Suppressor macrophage treated with lipopolysaccharide for 4 hours (primary cell): ENCODE measurements around the gene CFAP119.

ENCODE experiments used
- DNase-seq: peaks from one replicate; pipeline ENCODE4 v3.0.0-alpha.2; 2020

The CFAP119 gene

DNA sequence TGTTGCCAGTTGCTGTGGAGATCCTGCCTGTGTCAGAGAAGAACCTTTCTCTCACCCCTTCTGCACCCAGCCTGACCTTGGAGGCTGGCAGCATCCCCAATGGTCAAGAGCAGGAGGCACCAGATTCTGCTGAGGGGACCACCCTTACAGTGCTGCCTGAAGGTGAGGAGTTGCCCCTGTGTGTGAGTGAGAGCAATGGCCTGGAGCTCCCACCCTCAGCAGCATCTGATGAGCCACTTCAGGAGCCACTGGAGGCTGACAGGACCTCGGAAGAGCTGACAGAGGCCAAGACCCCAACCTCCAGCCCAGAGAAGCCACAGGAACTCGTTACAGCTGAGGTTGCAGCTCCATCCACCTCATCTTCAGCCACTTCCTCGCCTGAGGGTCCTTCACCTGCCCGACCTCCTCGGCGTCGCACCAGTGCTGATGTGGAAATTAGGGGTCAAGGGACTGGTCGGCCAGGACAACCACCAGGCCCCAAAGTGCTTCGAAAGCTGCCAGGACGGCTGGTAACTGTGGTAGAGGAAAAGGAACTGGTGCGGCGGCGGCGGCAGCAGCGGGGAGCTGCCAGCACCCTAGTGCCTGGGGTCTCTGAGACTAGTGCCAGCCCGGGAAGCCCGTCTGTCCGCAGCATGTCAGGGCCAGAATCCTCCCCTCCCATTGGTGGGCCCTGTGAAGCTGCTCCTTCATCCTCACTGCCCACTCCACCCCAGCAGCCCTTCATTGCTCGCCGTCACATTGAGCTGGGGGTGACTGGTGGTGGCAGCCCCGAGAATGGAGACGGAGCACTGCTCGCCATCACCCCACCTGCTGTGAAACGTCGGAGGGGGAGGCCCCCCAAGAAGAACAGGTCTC, 23.8 kb downstream of the CFAP119 start:
- no peak for DNase-seq

DNA sequence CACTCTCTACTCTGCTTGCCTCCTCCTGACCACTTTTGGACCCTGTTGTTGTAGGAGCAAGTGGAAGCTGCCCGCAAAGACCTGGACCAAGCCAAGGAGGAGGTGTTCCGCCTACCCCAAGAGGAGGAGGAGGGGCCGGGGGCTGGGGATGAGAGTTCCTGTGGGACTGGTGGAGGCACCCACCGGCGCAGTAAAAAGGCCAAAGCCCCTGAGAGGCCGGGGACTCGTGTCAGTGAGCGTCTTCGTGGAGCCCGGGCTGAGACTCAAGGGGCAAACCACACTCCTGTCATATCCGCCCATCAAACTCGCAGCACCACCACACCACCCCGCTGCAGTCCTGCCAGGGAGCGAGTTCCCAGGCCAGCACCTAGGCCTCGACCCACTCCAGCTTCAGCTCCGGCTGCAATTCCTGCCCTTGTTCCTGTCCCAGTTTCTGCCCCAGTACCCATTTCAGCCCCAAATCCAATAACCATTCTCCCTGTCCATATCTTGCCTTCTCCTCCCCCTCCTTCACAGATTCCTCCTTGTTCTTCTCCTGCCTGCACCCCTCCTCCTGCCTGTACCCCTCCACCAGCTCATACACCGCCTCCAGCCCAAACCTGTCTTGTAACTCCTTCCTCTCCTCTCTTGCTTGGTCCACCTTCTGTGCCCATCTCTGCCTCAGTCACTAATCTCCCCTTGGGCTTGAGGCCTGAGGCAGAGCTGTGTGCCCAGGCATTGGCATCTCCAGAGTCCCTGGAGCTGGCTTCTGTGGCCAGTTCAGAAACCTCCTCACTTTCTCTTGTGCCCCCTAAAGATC, 24.7 kb downstream of the CFAP119 start:
- DNase-seq: no peak

DNA sequence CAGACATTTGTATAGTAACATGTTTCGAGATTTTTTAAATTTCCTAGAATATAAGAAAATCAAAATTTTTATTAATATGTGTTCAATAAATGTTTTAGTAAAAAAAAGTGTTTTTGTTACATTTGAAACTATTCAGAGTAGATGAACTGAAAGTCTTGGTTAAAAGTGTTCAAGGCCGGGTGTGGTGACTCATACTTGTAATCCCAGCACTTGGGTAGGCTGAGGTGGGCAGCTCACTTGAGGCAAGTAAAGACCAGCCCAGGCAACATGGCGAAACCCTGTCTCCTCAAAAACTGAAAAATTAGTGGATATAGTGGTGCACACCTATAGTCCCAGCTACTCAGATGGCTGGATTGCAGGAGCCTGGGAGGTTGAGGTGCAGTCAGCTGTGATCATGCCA, 30.5 kb downstream of the CFAP119 start:
- no peak for DNase-seq

DNA sequence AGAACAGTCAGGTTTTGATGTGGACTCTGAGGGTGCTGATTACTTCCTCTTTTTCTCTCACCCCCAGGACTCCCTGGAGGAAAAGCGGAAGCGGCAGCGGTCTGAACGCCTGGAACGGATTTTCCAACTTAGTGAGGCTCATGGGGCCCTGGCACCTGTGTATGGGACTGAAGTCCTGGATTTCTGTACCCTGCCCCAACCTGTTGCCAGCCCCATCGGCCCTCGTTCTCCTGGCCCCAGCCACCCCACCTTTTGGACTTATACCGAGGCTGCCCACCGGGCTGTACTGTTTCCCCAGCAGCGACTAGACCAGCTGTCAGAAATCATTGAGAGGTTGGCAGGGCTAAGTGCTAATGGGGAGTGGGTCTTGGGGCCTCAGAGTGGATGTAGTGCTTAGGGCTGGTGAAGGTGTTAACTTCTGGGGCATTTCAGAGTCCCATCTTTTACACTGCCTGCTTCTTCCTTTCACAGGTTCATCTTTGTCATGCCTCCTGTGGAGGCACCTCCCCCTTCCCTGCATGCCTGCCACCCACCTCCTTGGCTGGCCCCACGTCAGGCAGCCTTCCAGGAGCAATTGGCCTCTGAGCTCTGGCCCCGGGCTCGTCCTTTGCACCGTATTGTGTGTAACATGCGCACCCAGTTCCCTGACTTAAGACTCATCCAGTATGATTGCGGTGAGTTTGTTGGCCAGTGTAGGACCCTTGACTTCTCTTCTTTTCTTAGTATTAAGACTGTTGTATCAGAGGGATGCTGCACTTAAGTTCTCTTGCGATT, 32.8 kb downstream of the CFAP119 start:
- peak; percentile 79 for DNase-seq

DNA sequence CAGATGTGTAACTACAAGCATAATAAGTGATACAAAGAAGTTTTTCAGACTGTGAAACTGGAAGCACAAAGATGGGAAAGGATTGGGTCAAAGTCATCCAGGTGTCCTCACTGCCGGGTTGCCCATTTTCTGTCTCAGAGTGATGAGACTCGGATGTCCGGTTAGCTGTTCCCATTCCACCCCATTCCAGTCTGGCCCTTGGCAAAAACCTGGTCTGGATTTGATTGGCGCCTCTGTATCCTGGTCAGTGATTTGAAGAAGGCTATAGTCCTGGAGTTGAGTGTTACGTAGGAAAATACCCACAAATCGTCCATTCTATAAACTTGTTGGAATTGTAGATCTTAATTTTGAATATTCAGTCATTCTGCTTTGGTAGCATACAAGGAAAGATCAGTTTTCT, 33.5 kb downstream of the CFAP119 start:
- DNase-seq: no peak

DNA sequence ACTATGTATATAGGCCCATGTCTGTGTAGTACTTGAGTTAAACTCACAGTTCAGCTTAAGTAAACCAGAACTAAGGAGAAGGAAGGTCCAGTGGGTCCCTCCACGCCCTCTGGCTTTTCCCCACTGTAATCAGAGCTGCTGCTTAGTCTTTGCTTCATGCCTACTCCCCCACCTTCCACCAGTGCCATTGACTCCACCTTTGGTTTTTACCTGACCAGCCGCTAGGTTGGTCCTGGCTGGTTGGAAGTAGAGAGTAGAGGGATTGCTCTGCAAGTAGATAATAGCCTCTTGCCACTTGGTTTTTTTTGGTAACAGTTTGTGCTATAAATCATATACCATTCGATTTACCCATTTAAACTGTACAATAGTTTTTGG, 36.5 kb downstream of the CFAP119 start:
- no peak for DNase-seq

DNA sequence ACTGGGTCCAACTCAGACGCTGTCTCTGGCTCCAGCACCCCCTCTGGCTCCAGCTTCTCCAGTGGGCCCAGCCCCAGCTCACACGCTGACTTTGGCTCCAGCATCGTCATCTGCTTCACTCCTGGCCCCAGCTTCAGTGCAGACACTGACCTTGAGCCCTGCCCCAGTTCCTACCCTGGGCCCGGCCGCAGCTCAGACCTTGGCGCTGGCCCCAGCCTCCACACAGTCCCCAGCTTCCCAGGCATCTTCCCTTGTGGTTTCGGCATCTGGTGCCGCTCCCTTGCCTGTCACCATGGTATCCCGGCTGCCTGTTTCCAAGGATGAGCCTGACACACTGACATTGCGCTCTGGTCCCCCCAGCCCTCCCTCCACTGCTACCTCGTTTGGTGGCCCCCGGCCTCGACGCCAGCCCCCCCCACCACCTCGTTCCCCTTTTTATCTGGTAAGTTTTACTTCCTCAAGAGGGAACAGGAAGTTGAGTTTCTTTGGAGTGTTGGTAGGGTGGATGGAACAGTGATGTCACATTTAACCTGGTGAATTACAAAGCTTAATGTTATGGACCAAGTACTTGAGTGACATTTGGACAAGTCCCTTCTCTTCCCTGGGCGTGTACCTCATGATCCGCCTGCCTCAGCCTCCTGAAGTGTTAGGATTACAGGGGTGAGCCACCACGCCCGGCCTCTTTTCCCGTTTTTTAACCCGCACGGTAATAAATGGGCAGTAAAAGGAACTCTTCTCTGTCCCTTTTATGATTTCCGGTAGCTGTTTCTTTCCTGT, 37.0 kb downstream of the CFAP119 start:
- DNase-seq: peak; percentile 78

DNA sequence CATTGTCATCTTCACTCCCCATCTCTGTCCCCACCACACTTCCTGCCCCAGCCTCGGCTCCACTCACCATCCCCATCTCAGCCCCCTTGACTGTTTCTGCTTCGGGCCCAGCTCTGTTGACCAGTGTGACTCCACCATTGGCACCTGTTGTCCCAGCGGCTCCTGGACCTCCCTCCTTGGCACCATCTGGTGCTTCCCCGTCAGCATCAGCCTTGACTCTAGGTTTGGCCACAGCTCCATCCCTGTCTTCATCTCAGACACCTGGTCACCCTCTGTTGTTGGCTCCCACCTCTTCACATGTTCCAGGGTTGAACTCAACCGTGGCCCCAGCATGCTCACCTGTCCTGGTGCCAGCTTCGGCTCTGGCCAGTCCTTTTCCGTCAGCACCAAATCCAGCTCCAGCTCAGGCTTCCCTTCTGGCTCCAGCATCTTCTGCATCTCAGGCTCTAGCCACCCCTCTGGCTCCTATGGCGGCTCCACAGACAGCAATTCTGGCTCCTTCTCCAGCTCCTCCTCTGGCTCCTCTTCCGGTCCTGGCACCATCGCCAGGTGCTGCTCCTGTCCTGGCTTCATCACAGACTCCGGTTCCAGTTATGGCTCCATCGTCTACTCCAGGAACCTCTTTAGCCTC, 38.0 kb downstream of the CFAP119 start:
- no peak for DNase-seq

DNA sequence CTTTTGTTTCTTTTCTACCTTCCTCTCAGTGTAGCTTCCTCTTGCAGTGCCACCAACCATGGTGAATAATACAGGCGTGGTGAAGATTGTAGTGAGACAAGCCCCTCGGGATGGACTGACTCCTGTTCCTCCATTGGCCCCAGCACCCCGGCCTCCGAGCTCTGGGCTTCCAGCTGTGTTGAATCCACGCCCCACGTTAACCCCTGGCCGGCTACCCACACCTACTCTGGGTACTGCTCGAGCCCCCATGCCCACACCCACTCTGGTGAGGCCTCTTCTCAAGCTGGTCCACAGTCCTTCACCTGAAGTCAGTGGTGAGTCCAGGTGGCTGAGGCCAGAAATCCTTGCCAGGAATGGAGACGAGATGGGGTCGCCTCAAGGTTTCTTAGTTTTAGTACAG, 38.9 kb downstream of the CFAP119 start:
- no peak for DNase-seq

DNA sequence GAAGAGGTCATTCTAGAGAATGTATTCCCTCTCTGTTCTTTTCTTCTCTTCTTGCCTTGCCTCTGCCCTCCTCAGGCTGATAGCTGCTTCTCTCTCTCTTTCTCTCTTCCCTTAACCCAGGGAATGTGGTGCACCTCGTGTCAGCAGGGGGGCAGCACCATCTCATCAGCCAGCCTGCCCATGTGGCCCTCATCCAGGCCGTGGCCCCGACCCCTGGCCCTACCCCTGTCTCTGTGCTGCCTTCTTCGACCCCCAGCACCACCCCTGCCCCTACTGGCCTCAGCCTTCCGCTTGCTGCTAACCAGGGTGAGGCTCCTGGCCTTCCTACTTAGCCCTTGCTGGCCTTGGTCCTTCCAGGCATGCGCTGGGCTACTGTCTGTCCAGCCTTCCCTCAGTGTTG, 39.4 kb downstream of the CFAP119 start:
- no peak for DNase-seq

DNA sequence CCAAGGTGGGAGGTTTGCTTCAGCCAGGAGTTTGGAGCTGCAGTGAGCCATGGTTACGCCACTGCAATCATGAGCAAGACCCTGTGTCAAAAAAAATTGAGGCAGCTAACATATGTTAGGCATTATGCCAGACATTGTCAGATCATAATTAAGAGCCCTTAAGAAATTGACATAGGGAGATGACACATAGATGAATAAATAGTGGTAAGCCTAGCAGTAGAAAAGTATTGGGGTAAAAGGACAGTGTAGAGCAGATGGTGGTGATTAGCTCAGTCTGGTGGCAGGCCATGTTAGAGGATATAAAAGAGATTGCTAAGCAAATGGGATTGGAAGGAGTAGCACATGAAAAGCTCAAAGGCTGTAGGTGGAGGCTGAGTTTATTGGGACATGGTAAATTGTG, 40.3 kb downstream of the CFAP119 start:
- no peak for DNase-seq

DNA sequence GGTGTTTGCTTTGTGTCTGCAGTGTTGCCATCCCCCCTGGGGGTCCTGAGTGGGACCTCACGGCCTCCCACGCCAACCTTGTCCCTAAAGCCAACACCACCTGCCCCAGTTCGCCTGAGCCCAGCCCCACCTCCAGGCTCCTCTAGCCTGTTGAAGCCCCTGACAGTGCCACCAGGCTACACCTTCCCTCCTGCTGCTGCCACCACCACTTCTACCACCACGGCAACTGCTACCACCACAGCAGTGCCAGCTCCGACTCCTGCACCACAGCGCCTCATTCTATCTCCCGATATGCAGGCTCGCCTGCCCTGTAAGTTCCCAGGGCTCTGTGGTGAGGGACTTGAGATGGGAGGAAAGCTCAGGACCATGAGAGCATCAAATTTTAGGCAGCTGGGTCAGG, 40.7 kb downstream of the CFAP119 start:
- no peak for DNase-seq

DNA sequence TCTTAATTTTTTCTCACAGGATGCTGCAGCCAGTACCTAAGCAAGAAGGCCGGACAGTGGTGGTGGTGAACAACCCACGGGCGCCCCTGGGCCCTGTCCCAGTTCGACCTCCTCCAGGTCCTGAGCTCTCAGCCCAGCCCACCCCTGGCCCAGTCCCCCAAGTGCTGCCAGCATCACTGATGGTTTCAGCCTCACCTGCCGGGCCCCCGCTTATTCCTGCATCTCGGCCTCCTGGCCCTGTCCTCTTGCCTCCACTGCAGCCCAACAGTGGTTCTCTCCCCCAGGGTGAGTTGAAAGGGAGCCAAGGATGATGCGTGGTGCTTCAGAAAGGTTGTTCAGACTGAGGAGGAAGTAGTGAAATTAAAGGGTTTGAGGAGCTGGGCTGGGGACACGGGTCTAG, 41.2 kb downstream of the CFAP119 start:
- DNase-seq: no peak

DNA sequence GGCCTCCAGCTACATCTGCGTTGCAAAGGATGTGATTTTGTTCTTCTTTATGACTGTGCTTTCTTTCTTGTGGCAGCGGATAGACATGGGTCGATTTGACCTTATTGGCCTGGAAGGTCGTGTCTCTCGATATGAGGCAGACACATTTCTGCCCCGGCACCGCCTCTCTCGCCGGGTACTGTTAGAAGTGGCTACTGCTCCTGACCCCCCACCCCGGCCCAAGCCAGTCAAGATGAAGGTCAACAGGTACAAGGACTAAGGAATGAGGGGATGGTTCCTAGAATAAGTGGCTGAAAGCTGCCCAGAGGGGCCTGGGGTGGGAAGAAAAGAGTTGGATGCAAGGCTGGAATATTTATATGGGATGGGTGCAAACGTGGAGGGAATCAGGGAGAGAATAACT, 41.8 kb downstream of the CFAP119 start:
- no peak for DNase-seq

DNA sequence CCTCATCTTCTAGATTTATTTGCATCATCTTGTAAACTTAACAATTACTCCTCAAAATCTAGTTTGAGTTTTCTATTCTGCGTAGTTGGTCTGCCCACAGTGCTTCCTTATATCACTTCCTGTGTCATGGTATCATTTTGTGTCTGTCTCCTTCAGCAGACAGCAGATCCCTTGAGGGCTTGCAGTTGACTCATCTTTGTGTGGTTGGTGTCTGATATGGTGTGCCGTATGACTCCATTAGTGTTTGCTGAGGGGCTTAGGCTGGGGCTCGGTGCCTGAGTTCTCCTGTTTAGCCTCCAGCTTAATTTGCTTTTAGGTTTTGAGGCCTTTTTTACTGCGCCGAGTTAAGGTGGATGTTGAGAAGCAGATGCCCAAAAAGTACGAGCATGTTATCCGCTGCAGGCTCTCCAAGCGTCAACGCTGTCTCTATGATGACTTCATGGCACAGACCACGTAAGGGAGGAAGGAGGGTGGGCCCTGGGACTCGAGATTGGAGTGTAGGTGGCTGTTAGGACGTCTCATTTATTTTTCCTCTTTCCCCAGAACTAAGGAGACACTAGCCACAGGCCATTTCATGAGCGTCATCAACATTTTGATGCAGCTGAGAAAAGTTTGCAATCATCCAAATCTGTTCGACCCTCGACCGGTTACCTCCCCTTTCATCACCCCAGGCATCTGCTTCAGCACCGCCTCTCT, 46.0 kb downstream of the CFAP119 start:
- peak; percentile 88 for DNase-seq

DNA sequence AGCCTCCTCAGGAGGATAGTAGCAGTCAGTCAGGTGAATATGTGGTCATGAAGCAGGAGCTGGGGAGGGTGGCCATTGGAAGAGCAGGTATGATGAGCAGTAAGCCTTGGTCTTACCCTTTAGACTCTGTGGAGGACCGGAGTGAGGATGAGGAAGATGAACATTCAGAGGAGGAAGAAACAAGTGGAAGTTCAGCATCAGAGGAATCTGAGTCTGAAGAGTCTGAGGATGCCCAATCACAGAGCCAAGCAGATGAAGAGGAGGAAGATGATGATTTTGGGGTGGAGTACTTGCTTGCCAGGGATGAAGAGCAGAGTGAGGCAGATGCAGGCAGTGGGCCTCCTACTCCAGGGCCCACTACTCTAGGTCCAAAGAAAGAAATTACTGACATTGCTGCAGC, 50.1 kb downstream of the CFAP119 start:
- no peak for DNase-seq

DNA sequence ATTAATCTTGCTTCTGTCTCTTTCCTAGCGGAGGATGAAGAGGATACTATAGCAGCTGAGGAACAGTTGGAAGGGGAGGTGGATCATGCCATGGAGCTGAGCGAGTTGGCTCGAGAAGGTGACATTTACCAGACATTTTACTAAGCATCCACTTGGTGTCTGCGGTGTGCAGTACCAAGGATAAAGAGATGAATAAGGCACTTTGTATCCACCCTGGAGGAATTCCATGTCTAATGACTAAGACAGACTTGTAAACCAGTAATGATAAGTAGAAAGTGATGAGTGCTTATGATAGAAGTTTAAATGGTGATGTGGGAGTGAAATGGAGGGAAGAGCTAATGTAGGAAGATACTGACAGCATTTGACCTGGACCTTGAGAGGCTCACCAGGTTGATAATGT, 50.9 kb downstream of the CFAP119 start:
- no peak for DNase-seq
